ENCODE results near the gene KCNQ5.

DNA sequence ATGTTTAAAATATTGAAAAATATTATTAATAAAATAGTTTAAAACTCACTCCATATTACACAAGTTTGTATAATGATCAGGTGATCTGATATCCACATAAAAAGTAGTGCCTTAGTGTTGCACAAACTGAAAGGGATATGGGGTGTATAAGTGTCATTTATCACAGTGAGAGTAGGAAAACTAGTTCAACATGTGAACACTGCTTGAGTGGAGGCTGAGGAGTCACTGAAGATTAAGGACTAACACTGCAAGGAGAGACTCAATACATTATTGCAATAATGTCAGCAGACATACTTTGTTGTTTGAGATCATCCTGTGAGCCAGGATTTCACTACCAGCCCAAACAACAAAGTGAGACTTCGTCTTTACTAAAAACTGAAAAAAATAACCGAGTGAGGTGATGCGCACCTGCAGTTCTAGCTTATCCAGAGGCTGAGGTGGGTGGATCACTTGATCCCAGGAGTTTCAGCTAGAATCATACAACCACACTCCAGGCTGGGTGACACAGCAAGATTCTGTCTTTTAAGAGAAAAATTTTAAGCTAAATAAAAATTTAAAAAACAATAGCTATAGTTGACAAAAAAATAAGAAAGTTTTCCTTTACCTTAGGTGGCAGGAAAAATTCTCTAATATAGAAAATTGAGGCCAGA is 605.9 kb downstream of the KCNQ5 start:
- TF ChIP-seq POLR2A (IDR thresholded peaks at IDR 0.05): no peak
- TF ChIP-seq, protein P1, sequence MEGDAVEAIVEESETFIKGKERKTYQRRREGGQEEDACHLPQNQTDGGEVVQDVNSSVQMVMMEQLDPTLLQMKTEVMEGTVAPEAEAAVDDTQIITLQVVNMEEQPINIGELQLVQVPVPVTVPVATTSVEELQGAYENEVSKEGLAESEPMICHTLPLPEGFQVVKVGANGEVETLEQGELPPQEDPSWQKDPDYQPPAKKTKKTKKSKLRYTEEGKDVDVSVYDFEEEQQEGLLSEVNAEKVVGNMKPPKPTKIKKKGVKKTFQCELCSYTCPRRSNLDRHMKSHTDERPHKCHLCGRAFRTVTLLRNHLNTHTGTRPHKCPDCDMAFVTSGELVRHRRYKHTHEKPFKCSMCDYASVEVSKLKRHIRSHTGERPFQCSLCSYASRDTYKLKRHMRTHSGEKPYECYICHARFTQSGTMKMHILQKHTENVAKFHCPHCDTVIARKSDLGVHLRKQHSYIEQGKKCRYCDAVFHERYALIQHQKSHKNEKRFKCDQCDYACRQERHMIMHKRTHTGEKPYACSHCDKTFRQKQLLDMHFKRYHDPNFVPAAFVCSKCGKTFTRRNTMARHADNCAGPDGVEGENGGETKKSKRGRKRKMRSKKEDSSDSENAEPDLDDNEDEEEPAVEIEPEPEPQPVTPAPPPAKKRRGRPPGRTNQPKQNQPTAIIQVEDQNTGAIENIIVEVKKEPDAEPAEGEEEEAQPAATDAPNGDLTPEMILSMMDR (IDR thresholded peaks at IDR 0.05): no peak

Data from thyroid gland (tissue), 4 donors.